ENCODE results near the gene SAA4. TPM values are rescaled to one million over a fixed set of nuclear protein-coding genes. Genes with fewer than 3 reads are reported as not detected.

SAA4 gene
- polyA plus RNA-seq, 1 donor from 2014 or later: 0.58 TPM

DNA sequence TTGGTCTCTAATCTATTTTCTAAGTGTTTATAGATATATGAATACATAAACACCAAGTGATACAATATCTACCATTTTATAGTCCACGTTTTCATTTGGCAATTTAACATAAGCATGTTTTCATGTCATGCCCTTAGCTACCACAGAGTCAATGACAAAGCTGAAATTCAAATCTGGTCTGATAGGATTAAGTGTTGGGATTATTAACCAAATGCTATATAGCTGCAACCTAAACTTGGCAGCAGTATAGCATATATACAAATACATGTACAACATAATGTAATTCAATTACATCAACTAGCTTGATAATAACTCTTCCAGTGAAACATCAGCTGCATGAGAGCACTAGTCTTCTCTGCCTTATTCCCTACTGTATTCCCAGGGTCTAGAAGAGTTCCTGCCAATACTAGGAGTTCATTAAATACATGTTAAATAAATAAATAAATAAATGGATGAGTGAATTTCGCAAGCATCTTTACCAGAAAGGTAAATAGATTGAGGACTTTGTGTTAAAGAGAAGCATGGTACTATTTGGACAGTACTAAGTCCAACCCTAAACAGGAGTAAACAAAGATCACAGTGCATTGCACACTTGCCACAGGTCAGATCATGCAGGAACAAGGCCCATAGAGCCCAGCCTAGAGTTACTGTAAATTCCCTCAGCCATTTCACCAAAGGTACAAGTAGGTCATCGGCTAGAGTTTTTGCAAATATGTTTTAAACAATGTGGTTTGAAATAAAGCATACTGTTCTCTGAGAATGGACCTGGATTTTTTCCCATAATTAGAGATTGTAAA lies 12.8 kb downstream of the SAA4 start:
- TF ChIP-seq MXI1 (conservative IDR thresholded peaks at IDR 0.05; ENCODE audit: poor library complexity, severe bottlenecking): no peak
- no peak for TF ChIP-seq RAD21 (conservative IDR thresholded peaks at IDR 0.05)
- TF ChIP-seq, protein P1, sequence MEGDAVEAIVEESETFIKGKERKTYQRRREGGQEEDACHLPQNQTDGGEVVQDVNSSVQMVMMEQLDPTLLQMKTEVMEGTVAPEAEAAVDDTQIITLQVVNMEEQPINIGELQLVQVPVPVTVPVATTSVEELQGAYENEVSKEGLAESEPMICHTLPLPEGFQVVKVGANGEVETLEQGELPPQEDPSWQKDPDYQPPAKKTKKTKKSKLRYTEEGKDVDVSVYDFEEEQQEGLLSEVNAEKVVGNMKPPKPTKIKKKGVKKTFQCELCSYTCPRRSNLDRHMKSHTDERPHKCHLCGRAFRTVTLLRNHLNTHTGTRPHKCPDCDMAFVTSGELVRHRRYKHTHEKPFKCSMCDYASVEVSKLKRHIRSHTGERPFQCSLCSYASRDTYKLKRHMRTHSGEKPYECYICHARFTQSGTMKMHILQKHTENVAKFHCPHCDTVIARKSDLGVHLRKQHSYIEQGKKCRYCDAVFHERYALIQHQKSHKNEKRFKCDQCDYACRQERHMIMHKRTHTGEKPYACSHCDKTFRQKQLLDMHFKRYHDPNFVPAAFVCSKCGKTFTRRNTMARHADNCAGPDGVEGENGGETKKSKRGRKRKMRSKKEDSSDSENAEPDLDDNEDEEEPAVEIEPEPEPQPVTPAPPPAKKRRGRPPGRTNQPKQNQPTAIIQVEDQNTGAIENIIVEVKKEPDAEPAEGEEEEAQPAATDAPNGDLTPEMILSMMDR (IDR thresholded peaks at IDR 0.05; ENCODE audit: poor library complexity, severe bottlenecking): no peak
- no peak for TF ChIP-seq SMC3 (conservative IDR thresholded peaks at IDR 0.05; ENCODE audit: poor library complexity)
- TF ChIP-seq EZH2 (IDR thresholded peaks at IDR 0.05; ENCODE audit: borderline replicate concordance, insufficient read depth, low read length, poor library complexity, severe bottlenecking): no peak
- TF ChIP-seq EP300 (conservative IDR thresholded peaks at IDR 0.05; ENCODE audit: poor library complexity, severe bottlenecking): no peak
- no peak for TF ChIP-seq TAF1 (IDR thresholded peaks at IDR 0.05; ENCODE audit: low read depth)
- no peak for TF ChIP-seq POLR2AphosphoS5 (IDR thresholded peaks at IDR 0.05)
- Histone ChIP-seq H3K27me3 (ENCODE audit: insufficient read depth, low read depth, low read length) (no peaks in the 10 kb centered on the region), H3K4me3 (ENCODE audit: low read length) (no peak overlapping the region)

DNA sequence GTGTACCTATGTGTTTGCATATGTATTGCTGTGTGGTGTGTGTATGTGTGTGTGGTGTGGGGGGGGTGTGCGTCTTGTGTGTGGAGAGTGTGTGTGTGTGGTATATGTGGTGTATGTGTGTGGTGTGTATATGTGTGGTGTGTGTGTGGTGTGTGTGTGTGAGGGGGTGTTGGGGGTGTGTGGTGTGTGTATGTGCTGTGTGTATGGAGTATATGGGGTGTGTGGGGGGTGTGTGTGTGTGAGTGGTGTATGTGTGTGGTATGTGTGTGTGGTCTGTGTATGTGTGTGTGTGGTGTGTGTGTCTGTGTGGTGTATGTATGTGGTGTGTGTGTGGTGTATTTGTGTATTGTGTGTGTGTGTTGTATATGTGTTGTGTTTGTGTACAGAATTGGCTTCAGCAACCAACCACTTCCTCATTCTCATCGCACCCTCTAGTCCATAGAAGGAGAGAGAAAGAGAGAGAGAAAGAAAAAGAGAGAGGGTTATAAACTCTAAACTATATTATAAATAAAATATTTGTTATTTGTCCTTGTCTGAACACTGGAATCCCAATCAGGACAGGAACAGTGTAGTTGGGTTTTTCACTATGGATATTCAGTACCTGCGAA lies 13.7 kb downstream of the SAA4 start:
- H3K4me2 ChIP-seq (ENCODE audit: low read length): no peak overlapping the region
- no peaks in the 10 kb centered on the region for H4K20me1 ChIP-seq (ENCODE audit: insufficient read depth)
- no peak overlapping the region for H3K4me3 ChIP-seq (ENCODE audit: low read length)
- TF ChIP-seq, protein P2, sequence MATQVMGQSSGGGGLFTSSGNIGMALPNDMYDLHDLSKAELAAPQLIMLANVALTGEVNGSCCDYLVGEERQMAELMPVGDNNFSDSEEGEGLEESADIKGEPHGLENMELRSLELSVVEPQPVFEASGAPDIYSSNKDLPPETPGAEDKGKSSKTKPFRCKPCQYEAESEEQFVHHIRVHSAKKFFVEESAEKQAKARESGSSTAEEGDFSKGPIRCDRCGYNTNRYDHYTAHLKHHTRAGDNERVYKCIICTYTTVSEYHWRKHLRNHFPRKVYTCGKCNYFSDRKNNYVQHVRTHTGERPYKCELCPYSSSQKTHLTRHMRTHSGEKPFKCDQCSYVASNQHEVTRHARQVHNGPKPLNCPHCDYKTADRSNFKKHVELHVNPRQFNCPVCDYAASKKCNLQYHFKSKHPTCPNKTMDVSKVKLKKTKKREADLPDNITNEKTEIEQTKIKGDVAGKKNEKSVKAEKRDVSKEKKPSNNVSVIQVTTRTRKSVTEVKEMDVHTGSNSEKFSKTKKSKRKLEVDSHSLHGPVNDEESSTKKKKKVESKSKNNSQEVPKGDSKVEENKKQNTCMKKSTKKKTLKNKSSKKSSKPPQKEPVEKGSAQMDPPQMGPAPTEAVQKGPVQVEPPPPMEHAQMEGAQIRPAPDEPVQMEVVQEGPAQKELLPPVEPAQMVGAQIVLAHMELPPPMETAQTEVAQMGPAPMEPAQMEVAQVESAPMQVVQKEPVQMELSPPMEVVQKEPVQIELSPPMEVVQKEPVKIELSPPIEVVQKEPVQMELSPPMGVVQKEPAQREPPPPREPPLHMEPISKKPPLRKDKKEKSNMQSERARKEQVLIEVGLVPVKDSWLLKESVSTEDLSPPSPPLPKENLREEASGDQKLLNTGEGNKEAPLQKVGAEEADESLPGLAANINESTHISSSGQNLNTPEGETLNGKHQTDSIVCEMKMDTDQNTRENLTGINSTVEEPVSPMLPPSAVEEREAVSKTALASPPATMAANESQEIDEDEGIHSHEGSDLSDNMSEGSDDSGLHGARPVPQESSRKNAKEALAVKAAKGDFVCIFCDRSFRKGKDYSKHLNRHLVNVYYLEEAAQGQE (IDR thresholded peaks at IDR 0.05; ENCODE audit: borderline replicate concordance): no peak
- no peak for TF ChIP-seq TAF1 (IDR thresholded peaks at IDR 0.05; ENCODE audit: low read depth)
- no peak for TF ChIP-seq MXI1 (conservative IDR thresholded peaks at IDR 0.05; ENCODE audit: poor library complexity, severe bottlenecking)
- no peak for TF ChIP-seq POLR2AphosphoS5 (IDR thresholded peaks at IDR 0.05)
- TF ChIP-seq RAD21 (conservative IDR thresholded peaks at IDR 0.05): no peak
- no peak for TF ChIP-seq EZH2 (IDR thresholded peaks at IDR 0.05; ENCODE audit: borderline replicate concordance, insufficient read depth, low read length, poor library complexity, severe bottlenecking)
- TF ChIP-seq EP300 (conservative IDR thresholded peaks at IDR 0.05; ENCODE audit: poor library complexity, severe bottlenecking): no peak
- TF ChIP-seq, protein P1 (IDR thresholded peaks at IDR 0.05; ENCODE audit: poor library complexity, severe bottlenecking): no peak
- TF ChIP-seq SMC3 (conservative IDR thresholded peaks at IDR 0.05; ENCODE audit: poor library complexity): no peak
- no peaks in the 10 kb centered on the region for H3K79me2 ChIP-seq (replicated peaks; ENCODE audit: insufficient read depth, low read length)
- H3K9me3 ChIP-seq (ENCODE audit: low read length): no peaks in the 10 kb centered on the region
- no peak overlapping the region for H2AFZ ChIP-seq (ENCODE audit: low read depth, low read length)
- no peak overlapping the region for H3K9ac ChIP-seq (ENCODE audit: low read length)
- no peaks in the 10 kb centered on the region for H3F3A ChIP-seq (ENCODE audit: insufficient read depth, low read length, poor library complexity, severe bottlenecking)
- no peaks in the 10 kb centered on the region for H3K36me3 ChIP-seq (ENCODE audit: insufficient read depth, low read length)
- H3K9me2 ChIP-seq (ENCODE audit: insufficient read depth, low read length): no peaks in the 10 kb centered on the region
- H3K27me3 ChIP-seq (ENCODE audit: insufficient read depth, low read depth, low read length): no peaks in the 10 kb centered on the region
- no peak overlapping the region for H3K27ac ChIP-seq (ENCODE audit: low read length)

More for the DNA sequence above, 12.8 kb downstream of the SAA4 start:
- no peak overlapping the region for H3K27ac ChIP-seq (ENCODE audit: low read length)
- no peak overlapping the region for H3K4me2 ChIP-seq (ENCODE audit: low read length)
- H3K9me3 ChIP-seq (ENCODE audit: low read length): no peaks in the 10 kb centered on the region
- no peaks in the 10 kb centered on the region for H4K20me1 ChIP-seq (ENCODE audit: insufficient read depth)
- no peaks in the 10 kb centered on the region for H3K9me2 ChIP-seq (ENCODE audit: insufficient read depth, low read length)
- no peaks in the 10 kb centered on the region for H3K79me2 ChIP-seq (replicated peaks; ENCODE audit: insufficient read depth, low read length)
- H3K9ac ChIP-seq (ENCODE audit: low read length): no peak overlapping the region
- no peaks in the 10 kb centered on the region for H3F3A ChIP-seq (ENCODE audit: insufficient read depth, low read length, poor library complexity, severe bottlenecking)
- no peak overlapping the region for H2AFZ ChIP-seq (ENCODE audit: low read depth, low read length)
- H3K36me3 ChIP-seq (ENCODE audit: insufficient read depth, low read length): no peaks in the 10 kb centered on the region
